SK-N-SH treated with all-trans-retinoic acid at 6 μM for 48 hours (cell line): Measurements from ENCODE around the gene LENG9.

Experiments
- ESRRG ChIP-seq: fragments of 250-450 bp; sonication (Bioruptor Pico); IDR thresholded peaks from 2 replicates; pipeline ENCODE4 v1.6.1; 2021; ENCODE audit warnings: mild to moderate bottlenecking
- OSR1 ChIP-seq: fragments of 250-450 bp; sonication (Bioruptor Pico); IDR thresholded peaks from 2 replicates; pipeline ENCODE4 v1.8.0; 2022; ENCODE audit warnings: moderate library complexity, mild to moderate bottlenecking, inconsistent platforms
- SNAI2 ChIP-seq: fragments of 250-450 bp; sonication (Bioruptor Pico); IDR thresholded peaks from 2 replicates; pipeline ENCODE4 v1.5.0; 2020; ENCODE audit warnings: mild to moderate bottlenecking, moderate library complexity
- ZNF8 ChIP-seq: fragments of 450-650 bp; formaldehyde crosslinking; IDR thresholded peaks from 2 replicates; pipeline ENCODE4 v1.5.0; 2020; ENCODE audit warnings: mild to moderate bottlenecking, moderate library complexity

DNA sequence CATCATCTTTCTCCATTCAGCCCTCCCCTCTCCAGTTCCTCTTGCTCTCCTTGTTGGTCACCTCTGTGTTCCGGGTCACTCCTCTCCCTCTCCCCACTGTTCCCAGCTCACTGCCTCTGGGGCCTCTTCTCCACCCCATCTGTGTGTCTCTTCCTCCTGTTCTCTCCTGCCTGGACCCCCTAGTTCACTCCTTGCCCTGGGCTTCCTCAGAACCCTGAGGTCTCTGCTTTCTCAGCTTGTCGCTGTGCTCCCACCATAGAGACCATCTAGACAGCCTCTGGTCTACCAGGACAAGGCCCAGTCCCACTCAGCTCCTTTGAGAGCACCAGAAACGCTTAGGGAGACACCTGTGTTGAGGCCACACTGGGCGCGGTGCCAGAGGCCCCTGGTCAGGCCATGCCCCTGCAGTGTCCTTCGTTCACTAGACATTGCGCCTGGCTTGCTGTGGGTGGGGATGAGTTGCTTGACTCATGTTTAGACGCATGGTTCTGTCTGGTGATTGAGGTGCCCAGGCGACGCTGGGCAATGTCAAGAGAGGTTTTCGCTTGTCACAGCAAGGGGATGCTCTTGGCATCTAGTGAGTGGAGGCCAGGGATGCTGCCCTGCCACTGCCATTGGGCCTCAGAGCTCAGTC is 4.8 kb downstream of the LENG9 start:
- TF ChIP-seq OSR1 (CRISPR knock-in tag), result no peak
- no peak for TF ChIP-seq ESRRG (CRISPR knock-in tag)
- no peak for TF ChIP-seq SNAI2 (CRISPR knock-in tag)
- TF ChIP-seq ZNF8 (CRISPR knock-in tag), result no peak
